ENCODE data around the gene DAP3.
"Not testable (repeated sequence)": the region's sequence is repeated elsewhere in the genome, so short reads cannot be mapped to it uniquely, and the experiment has no call there.

DNA sequence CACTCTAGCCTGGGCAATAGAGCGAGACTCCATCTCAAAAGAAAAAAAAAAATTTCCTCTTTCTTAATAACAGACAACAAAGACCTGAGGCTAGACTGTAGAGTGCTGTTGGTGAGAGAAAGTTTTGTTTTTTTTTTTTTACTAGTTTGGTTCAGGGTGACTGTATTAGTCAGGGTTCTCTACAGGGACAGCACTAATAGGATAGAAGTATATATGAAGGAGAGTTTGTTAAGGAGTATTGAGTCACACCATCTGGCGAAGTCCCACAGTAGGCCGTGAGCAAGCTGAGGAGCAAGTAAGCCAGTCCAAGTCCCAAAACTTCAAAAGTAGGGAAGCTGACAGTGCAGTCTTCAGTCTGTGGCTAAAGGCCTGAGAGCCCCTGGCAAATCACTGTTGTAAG, 22.6 kb downstream of the DAP3 start:
- TF ChIP-seq CTCF, POLR2A, POLR2AphosphoS5, EP300 (IDR thresholded peaks at IDR 0.05): not testable (repeated sequence)
